A549 (cell line): Measurements from ENCODE around the gene TRPM5. TPM values are rescaled to one million over a fixed set of nuclear protein-coding genes. Genes with fewer than 3 reads are reported as not detected.

ENCODE experiments used
- ATAC-seq, 2 experiments: fragments of 200-7000 bp in 1 of 2; fragments of >200 bp in 1 of 2; cut with Nextera tagmentation in 1 of 2; cut with Tn5 transposase in 1 of 2; 3 replicates each; pipeline versions ENCODE4 v1.8.0 to v1.9.1; 2018 to 2020; ENCODE audit warnings: mild to moderate bottlenecking in 1 of 2, moderate library complexity in 1 of 2
- CTCF ChIA-PET: fragments of 300-600 bp; sonication (Branson Sonifier 250); formaldehyde crosslinking; extraction: SDS; loops from one replicate; lab custom pipeline; 2021; ENCODE audit warnings: antibody characterized with exemption, inconsistent platforms; lab: Yijun Ruan, JAX
- POLR2A ChIA-PET: fragments of 350-600 bp; formaldehyde crosslinking; extraction: SDS; loops from one replicate; lab custom pipeline; 2021; ENCODE audit warnings: antibody characterized with exemption, inconsistent platforms; lab: Yijun Ruan, JAX
- DNase-seq, 2 experiments: peaks; one replicate each; pipeline versions ENCODE4 v3.0.0 to v3.0.0-alpha.2; 2011 to 2016; ENCODE audit warnings: low read depth in 1 of 2, low spot score in 1 of 2
- FAIRE-seq: peaks from 2 replicates; lab custom pipeline; 2011; peaks lifted over from hg19 to GRCh38; lab: Jason Lieb, UNC
- H3K27ac ChIP-seq, 2 experiments: fragments of >200 bp; sonication (Bioruptor Twin); formaldehyde crosslinking; 3 replicates each; pipeline ENCODE4 v1.5.1; 2016 to 2017
- H3K4me1 ChIP-seq: fragments of >200 bp; sonication (Bioruptor Twin); formaldehyde crosslinking; 3 replicates; pipeline ENCODE4 v1.6.1; 2016
- H3K4me2 ChIP-seq: fragments of >200 bp; sonication (Bioruptor Twin); formaldehyde crosslinking; 3 replicates; pipeline ENCODE4 v1.6.1; 2016
- H3K4me3 ChIP-seq: fragments of >200 bp; sonication (Bioruptor Twin); formaldehyde crosslinking; 3 replicates; pipeline ENCODE4 v1.5.1; 2016
- H3K9me3 ChIP-seq: fragments of >200 bp; sonication (Bioruptor Twin); formaldehyde crosslinking; 3 replicates; pipeline ENCODE4 v1.6.1; 2016
- CBX2 ChIP-seq: fragments of 200-600 bp; sonication (generic); IDR thresholded peaks from 2 replicates; pipeline ENCODE4 v1.6.1; 2016; ENCODE audit warnings: low read depth, mild to moderate bottlenecking, borderline replicate concordance
- CHD4 ChIP-seq: fragments of 200-600 bp; sonication (generic); IDR thresholded peaks from 2 replicates; pipeline ENCODE4 v1.6.1; 2016; ENCODE audit warnings: antibody characterized with exemption, mild to moderate bottlenecking, borderline replicate concordance
- EHF ChIP-seq: fragments of 250-450 bp; sonication (Bioruptor Pico); IDR thresholded peaks from 2 replicates; pipeline ENCODE4 v1.5.0; 2020; ENCODE audit warnings: mild to moderate bottlenecking
- ESRRA ChIP-seq: fragments of 150-350 bp; IDR thresholded peaks from 2 replicates; pipeline ENCODE4 v1.6.1; 2014; ENCODE audit warnings: mild to moderate bottlenecking, low read length, borderline replicate concordance
- GATA3 ChIP-seq: IDR thresholded peaks from 2 replicates; pipeline ENCODE4 v1.6.1; 2012; ENCODE audit warnings: borderline replicate concordance
- HOXA7 ChIP-seq: fragments of 250-450 bp; sonication (Bioruptor Pico); IDR thresholded peaks from 2 replicates; pipeline ENCODE4 v1.5.0; 2020; ENCODE audit warnings: mild to moderate bottlenecking, moderate library complexity
- HOXB13 ChIP-seq: fragments of 250-450 bp; sonication (Bioruptor Pico); IDR thresholded peaks from 2 replicates; pipeline ENCODE4 v1.5.0; 2020; ENCODE audit warnings: low read depth, mild to moderate bottlenecking, moderate library complexity
- JUN ChIP-seq, 2 experiments: fragments of >200 bp; sonication (Bioruptor Twin); formaldehyde crosslinking; IDR thresholded peaks; 2 replicates in 1 of 2; 3 replicates in 1 of 2; pipeline ENCODE4 v1.6.1; 2016 to 2017
- MAZ ChIP-seq: fragments of 150-350 bp; IDR thresholded peaks from 2 replicates; pipeline ENCODE4 v1.6.1; 2014; ENCODE audit warnings: antibody characterized with exemption, low read depth, low read length, borderline replicate concordance
- MYC ChIP-seq: IDR thresholded peaks from 2 replicates; pipeline ENCODE4 v1.6.1; 2012; ENCODE audit warnings: mild to moderate bottlenecking, inconsistent platforms, low read length, improper control_type of control experiment, borderline replicate concordance
- PHF8 ChIP-seq: fragments of 200-600 bp; sonication (generic); IDR thresholded peaks from 2 replicates; pipeline ENCODE4 v1.6.1; 2016; ENCODE audit warnings: low read depth, mild to moderate bottlenecking, antibody characterized with exemption, moderate library complexity, borderline replicate concordance
- POLR2A ChIP-seq: IDR thresholded peaks from 2 replicates; pipeline ENCODE4 v1.6.1; 2012; ENCODE audit warnings: mild to moderate bottlenecking, low read length
- RARB ChIP-seq: fragments of 250-450 bp; sonication (Bioruptor Pico); IDR thresholded peaks from 2 replicates; pipeline ENCODE4 v1.8.0; 2021; ENCODE audit warnings: mild to moderate bottlenecking, moderate library complexity
- RCOR1 ChIP-seq: fragments of 150-350 bp; IDR thresholded peaks from 2 replicates; pipeline ENCODE4 v1.6.1; 2014; ENCODE audit warnings: antibody characterized with exemption, low read length, low read depth
- SREBF2 ChIP-seq: fragments of 450-650 bp; IDR thresholded peaks from 2 replicates; pipeline ENCODE4 v1.6.1; 2014; ENCODE audit warnings: mild to moderate bottlenecking, moderate library complexity
- TFCP2L1 ChIP-seq: fragments of 250-450 bp; sonication (Bioruptor Pico); IDR thresholded peaks from 2 replicates; pipeline ENCODE4 v1.5.0; 2021; ENCODE audit warnings: mild to moderate bottlenecking
- TP53 ChIP-seq: fragments of 250-450 bp; sonication (Bioruptor Pico); IDR thresholded peaks from 2 replicates; pipeline ENCODE4 v1.5.0; 2021; ENCODE audit warnings: mild to moderate bottlenecking, moderate library complexity
- ZC3H11A ChIP-seq: fragments of 450-650 bp; IDR thresholded peaks from 2 replicates; pipeline ENCODE4 v1.6.1; 2014; ENCODE audit warnings: antibody characterized with exemption, mild to moderate bottlenecking
- ZSCAN20 ChIP-seq: fragments of 250-450 bp; sonication (Bioruptor Pico); IDR thresholded peaks from 2 replicates; pipeline ENCODE4 v1.8.0; 2022; ENCODE audit warnings: mild to moderate bottlenecking, moderate library complexity
- WGBS: methylation state at CpG from one replicate; pipeline ENCODE4 v1.1.6; 2017; ENCODE audit errors: missing lambda C conversion rate; 5-methylcytosine and 5-hydroxymethylcytosine counted together
- polyA plus RNA-seq, 4 experiments: library from polyadenylated mRNA; depleted of rRNA in 3 of 4; stranded (reverse); fragments of >200 nt; fragmentation: RNase III in 1 of 4; extraction: RNeasy Plus Mini Kit Qiagen cat#74134 plus additional on column Dnase treatment in 1 of 4; gene quantifications; 2 replicates in 3 of 4; 3 replicates in 1 of 4; pipeline ENCODE4 v1.2.3, GENCODE V29; 2011 to 2017
- TF ChIP-seq, protein P1 (sequence below): IDR thresholded peaks from 2 replicates; pipeline ENCODE4 v1.6.1; 2012; ENCODE audit warnings: low read depth, borderline replicate concordance
- TF ChIP-seq, protein P2 (sequence below): fragments of >200 bp; sonication (Bioruptor Twin); formaldehyde crosslinking; IDR thresholded peaks from 3 replicates; pipeline ENCODE4 v1.6.1; 2016
- TF ChIP-seq, protein P3 (sequence below): fragments of >200 bp; sonication (Bioruptor Twin); formaldehyde crosslinking; IDR thresholded peaks from 2 replicates; pipeline ENCODE4 v1.6.1; 2016
- TF ChIP-seq, protein P4 (sequence below): fragments of 200-600 bp; sonication (generic); IDR thresholded peaks from 2 replicates; pipeline ENCODE4 v1.6.1; 2016; ENCODE audit warnings: antibody characterized with exemption, mild to moderate bottlenecking, moderate library complexity
- TF ChIP-seq, protein P5 (sequence below): IDR thresholded peaks from 2 replicates; pipeline ENCODE4 v1.6.1; 2012
- TF ChIP-seq, protein P6 (sequence below): fragments of >200 bp; sonication (Bioruptor Twin); formaldehyde crosslinking; IDR thresholded peaks from 3 replicates; pipeline ENCODE4 v1.5.1; 2016

The TRPM5 gene
- polyA plus RNA-seq, 2 of the 4 experiments (the other 2 are of a cell fraction): not detected

DNA sequence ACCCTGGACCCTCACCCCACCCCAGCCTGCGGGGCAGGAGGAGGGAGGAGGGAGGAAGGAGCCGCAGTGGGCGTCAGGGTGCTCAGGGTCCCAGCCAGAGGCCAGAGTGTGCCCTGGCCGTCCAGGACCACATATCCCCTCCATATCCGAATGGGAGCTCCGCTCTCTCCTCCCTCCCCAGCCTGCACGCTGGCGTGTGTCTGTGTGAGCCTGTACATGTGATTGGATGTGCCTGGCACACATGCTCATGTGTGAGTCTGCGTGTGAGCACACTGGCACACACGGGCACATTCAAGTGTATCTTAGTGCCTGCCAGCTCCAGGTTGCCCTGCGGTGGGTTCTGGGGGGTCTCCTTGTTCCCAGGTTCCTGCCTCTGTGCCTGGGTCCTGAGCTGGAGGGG, 35.6 kb downstream of the TRPM5 start:
- ChIA-PET POLR2A (no interaction called here), CTCF (interaction anchor here (0.6 to 31.0 kb wide), 11 partner anchors 8 to 479 kb away, joined by 3 to 903 read pairs (median 4); partner anchors contain the start of genes C11orf21, TSPAN32 and TSSC4)
- 75% methylated on average over 7 of the region's 11 CpGs for WGBS
- Histone ChIP-seq H3K27ac (no peak overlapping the region), H3K9me3 (no peaks in the 10 kb centered on the region), H3K4me1 (no peaks in the 10 kb centered on the region), H3K4me3 (no peak overlapping the region), H3K4me2 (no peak overlapping the region)
- FAIRE-seq (no peak), ATAC-seq (no peak), DNase-seq (no peak)
- no peak for TF ChIP-seq ZSCAN20
- TF ChIP-seq RARB (CRISPR knock-in tag): no peak
- TF ChIP-seq, protein P1, sequence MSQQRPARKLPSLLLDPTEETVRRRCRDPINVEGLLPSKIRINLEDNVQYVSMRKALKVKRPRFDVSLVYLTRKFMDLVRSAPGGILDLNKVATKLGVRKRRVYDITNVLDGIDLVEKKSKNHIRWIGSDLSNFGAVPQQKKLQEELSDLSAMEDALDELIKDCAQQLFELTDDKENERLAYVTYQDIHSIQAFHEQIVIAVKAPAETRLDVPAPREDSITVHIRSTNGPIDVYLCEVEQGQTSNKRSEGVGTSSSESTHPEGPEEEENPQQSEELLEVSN: no peak
- TF ChIP-seq, protein P2, sequence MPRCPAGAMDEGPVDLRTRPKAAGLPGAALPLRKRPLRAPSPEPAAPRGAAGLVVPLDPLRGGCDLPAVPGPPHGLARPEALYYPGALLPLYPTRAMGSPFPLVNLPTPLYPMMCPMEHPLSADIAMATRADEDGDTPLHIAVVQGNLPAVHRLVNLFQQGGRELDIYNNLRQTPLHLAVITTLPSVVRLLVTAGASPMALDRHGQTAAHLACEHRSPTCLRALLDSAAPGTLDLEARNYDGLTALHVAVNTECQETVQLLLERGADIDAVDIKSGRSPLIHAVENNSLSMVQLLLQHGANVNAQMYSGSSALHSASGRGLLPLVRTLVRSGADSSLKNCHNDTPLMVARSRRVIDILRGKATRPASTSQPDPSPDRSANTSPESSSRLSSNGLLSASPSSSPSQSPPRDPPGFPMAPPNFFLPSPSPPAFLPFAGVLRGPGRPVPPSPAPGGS: no peak
- no peak for TF ChIP-seq TFCP2L1 (CRISPR knock-in tag)
- no peak for TF ChIP-seq PHF8
- TF ChIP-seq TP53 (CRISPR knock-in tag): no peak
- no peak for TF ChIP-seq HOXB13

DNA sequence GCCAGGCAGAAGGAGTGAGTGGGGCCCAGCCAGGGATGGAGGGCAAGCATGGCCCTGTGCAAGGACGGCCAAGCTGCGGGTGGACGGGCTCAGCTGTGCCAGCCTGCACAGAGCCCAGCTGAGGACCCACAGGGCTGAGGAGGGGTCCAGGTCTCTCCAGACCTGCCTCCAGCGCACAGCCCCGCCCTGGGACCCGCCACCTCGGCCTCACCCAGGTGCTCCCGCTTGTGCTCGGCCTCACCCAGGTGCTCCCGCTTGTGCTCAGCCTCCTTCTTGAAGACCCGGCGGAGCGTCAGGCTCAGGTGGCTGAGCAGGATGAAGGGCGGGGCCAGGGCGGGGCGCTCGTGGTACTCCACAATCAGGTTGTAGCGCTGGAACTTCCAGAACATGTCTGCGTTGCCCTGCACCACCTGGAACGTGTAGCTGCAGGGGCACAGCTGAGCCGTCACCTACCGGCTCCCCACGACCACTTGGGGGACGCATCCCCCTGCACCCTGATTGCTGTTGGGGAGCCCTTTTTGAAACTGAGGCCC, 37.4 kb downstream of the TRPM5 start:
- TF ChIP-seq, protein P3, sequence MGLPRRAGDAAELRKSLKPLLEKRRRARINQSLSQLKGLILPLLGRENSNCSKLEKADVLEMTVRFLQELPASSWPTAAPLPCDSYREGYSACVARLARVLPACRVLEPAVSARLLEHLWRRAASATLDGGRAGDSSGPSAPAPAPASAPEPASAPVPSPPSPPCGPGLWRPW: no peak
- TF ChIP-seq EHF: no peak
- no peak for TF ChIP-seq CBX2
- no peak for TF ChIP-seq GATA3
- TF ChIP-seq ZC3H11A: no peak
- no peak for TF ChIP-seq SREBF2
- TF ChIP-seq, protein P4, sequence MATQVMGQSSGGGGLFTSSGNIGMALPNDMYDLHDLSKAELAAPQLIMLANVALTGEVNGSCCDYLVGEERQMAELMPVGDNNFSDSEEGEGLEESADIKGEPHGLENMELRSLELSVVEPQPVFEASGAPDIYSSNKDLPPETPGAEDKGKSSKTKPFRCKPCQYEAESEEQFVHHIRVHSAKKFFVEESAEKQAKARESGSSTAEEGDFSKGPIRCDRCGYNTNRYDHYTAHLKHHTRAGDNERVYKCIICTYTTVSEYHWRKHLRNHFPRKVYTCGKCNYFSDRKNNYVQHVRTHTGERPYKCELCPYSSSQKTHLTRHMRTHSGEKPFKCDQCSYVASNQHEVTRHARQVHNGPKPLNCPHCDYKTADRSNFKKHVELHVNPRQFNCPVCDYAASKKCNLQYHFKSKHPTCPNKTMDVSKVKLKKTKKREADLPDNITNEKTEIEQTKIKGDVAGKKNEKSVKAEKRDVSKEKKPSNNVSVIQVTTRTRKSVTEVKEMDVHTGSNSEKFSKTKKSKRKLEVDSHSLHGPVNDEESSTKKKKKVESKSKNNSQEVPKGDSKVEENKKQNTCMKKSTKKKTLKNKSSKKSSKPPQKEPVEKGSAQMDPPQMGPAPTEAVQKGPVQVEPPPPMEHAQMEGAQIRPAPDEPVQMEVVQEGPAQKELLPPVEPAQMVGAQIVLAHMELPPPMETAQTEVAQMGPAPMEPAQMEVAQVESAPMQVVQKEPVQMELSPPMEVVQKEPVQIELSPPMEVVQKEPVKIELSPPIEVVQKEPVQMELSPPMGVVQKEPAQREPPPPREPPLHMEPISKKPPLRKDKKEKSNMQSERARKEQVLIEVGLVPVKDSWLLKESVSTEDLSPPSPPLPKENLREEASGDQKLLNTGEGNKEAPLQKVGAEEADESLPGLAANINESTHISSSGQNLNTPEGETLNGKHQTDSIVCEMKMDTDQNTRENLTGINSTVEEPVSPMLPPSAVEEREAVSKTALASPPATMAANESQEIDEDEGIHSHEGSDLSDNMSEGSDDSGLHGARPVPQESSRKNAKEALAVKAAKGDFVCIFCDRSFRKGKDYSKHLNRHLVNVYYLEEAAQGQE: no peak
- no peak for TF ChIP-seq POLR2A
- no peak for TF ChIP-seq HOXB13
- no peak for TF ChIP-seq TP53 (CRISPR knock-in tag)
- TF ChIP-seq CHD4: no peak
- TF ChIP-seq, protein P5, sequence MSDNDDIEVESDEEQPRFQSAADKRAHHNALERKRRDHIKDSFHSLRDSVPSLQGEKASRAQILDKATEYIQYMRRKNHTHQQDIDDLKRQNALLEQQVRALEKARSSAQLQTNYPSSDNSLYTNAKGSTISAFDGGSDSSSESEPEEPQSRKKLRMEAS: no peak
- TF ChIP-seq ESRRA: no peak
- no peak for TF ChIP-seq MAZ
- no peak for TF ChIP-seq JUN (IDR thresholded peaks at IDR 0.05)
- TF ChIP-seq MYC: no peak
- TF ChIP-seq, protein P6, sequence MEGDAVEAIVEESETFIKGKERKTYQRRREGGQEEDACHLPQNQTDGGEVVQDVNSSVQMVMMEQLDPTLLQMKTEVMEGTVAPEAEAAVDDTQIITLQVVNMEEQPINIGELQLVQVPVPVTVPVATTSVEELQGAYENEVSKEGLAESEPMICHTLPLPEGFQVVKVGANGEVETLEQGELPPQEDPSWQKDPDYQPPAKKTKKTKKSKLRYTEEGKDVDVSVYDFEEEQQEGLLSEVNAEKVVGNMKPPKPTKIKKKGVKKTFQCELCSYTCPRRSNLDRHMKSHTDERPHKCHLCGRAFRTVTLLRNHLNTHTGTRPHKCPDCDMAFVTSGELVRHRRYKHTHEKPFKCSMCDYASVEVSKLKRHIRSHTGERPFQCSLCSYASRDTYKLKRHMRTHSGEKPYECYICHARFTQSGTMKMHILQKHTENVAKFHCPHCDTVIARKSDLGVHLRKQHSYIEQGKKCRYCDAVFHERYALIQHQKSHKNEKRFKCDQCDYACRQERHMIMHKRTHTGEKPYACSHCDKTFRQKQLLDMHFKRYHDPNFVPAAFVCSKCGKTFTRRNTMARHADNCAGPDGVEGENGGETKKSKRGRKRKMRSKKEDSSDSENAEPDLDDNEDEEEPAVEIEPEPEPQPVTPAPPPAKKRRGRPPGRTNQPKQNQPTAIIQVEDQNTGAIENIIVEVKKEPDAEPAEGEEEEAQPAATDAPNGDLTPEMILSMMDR: no peak
- no peak for TF ChIP-seq HOXA7 (CRISPR knock-in tag)
- TF ChIP-seq RCOR1: no peak
- TF ChIP-seq, protein P1: no peak
- ChIA-PET CTCF (interaction anchor here (0.8 to 31.0 kb wide), 3 partner anchors 14 to 98 kb away, joined by 3 to 903 read pairs (median 227); partner anchors contain the start of genes C11orf21 and TSPAN32), POLR2A (no interaction called here)
- no peak for ATAC-seq
- Histone ChIP-seq H3K4me3 (no peak overlapping the region), H3K9me3 (no peaks in the 10 kb centered on the region), H3K27ac (no peak overlapping the region), H3K4me2 (no peak overlapping the region), H3K4me1 (peaks cover 4% of the 10 kb centered on the region; the same call in 2 of the 3 replicates)
- no peak for FAIRE-seq
- WGBS: 70% methylated on average over 4 of the region's 24 CpGs
- no peak for DNase-seq
